HepG2 (cell line): ENCODE results near the gene SEPTIN12. TPM values are rescaled to one million over a fixed set of nuclear protein-coding genes. Genes with fewer than 3 reads are reported as not detected.
A peak's percentile ranks its signal among the peaks of the same experiment; 100 is the strongest.

Experiments used
- DR1 ChIP-seq: sonication (generic); formaldehyde crosslinking; IDR thresholded peaks from 2 replicates; pipeline ENCODE4 v1.8.0; 2021; ENCODE audit warnings: mild to moderate bottlenecking, missing genetic modification reagents, inconsistent platforms
- ERF ChIP-seq: IDR thresholded peaks from 2 replicates; pipeline ENCODE4 v1.6.1; 2018; ENCODE audit warnings: missing biosample characterization, missing genetic modification reagents
- ESRRA ChIP-seq: sonication (generic); formaldehyde crosslinking; IDR thresholded peaks from 2 replicates; pipeline ENCODE4 v1.5.1; 2020; ENCODE audit warnings: mild to moderate bottlenecking, low read depth, missing genetic modification reagents
- KMT2A ChIP-seq: sonication (generic); formaldehyde crosslinking; IDR thresholded peaks from 2 replicates; pipeline ENCODE4 v1.4.0; 2020; ENCODE audit warnings: missing genetic modification reagents
- POLR2AphosphoS5 ChIP-seq: IDR thresholded peaks from 2 replicates; pipeline ENCODE4 v1.6.1; 2012; ENCODE audit warnings: low read depth, low read length
- SNAPC5 ChIP-seq: sonication (generic); formaldehyde crosslinking; IDR thresholded peaks from 2 replicates; pipeline ENCODE4 v1.8.1; 2023; ENCODE audit warnings: mild to moderate bottlenecking, missing genetic modification reagents, borderline replicate concordance
- SP1 ChIP-seq, 2 experiments: fragments of 450-650 bp in 1 of 2; sonication (generic) in 1 of 2; formaldehyde crosslinking in 1 of 2; IDR thresholded peaks; 2 replicates each; pipeline versions ENCODE4 v1.4.0 to v1.6.1; 2016 to 2020; ENCODE audit warnings: missing genetic modification reagents in 1 of 2
- THAP9 ChIP-seq: sonication (generic); formaldehyde crosslinking; IDR thresholded peaks from 2 replicates; pipeline ENCODE4; 2020; ENCODE audit warnings: missing genetic modification reagents, mild to moderate bottlenecking, borderline replicate concordance
- TRIM22 ChIP-seq: fragments of 450-650 bp; IDR thresholded peaks from 2 replicates; pipeline ENCODE4 v1.6.1; 2017
- ZBED4 ChIP-seq: sonication (generic); formaldehyde crosslinking; IDR thresholded peaks from 2 replicates; pipeline ENCODE4 v1.4.0; 2020; ENCODE audit warnings: missing genetic modification reagents, borderline replicate concordance
- ZKSCAN8 ChIP-seq: IDR thresholded peaks from 2 replicates; pipeline ENCODE4 v1.6.1; 2016; ENCODE audit warnings: borderline replicate concordance, missing genetic modification reagents, missing compliant biosample characterization
- ZNF136 ChIP-seq: sonication (generic); formaldehyde crosslinking; IDR thresholded peaks from 2 replicates; pipeline ENCODE4 v1.8.1; 2022; ENCODE audit warnings: low read depth, mild to moderate bottlenecking, moderate library complexity, missing genetic modification reagents
- ZNF230 ChIP-seq: sonication (generic); formaldehyde crosslinking; IDR thresholded peaks from 2 replicates; pipeline ENCODE4 v1.4.0; 2020; ENCODE audit warnings: mild to moderate bottlenecking, missing genetic modification reagents
- ZNF275 ChIP-seq: sonication (generic); formaldehyde crosslinking; IDR thresholded peaks from 2 replicates; pipeline ENCODE4 v1.8.0; 2022; ENCODE audit warnings: missing genetic modification reagents, mild to moderate bottlenecking, inconsistent platforms, borderline replicate concordance
- ZNF430 ChIP-seq: sonication (generic); formaldehyde crosslinking; IDR thresholded peaks from 2 replicates; pipeline ENCODE4 v1.9.0; 2021; ENCODE audit warnings: mild to moderate bottlenecking, missing genetic modification reagents
- ZNF530 ChIP-seq: sonication (generic); formaldehyde crosslinking; IDR thresholded peaks from 2 replicates; pipeline ENCODE4 v1.5.0; 2020; ENCODE audit warnings: low read depth, mild to moderate bottlenecking, missing genetic modification reagents
- ZNF660 ChIP-seq: sonication (generic); formaldehyde crosslinking; IDR thresholded peaks from 2 replicates; pipeline ENCODE4 v1.5.1; 2020; ENCODE audit warnings: mild to moderate bottlenecking, low read depth, missing genetic modification reagents, borderline replicate concordance
- ZNF83 ChIP-seq: sonication (generic); formaldehyde crosslinking; IDR thresholded peaks from 2 replicates; pipeline ENCODE4 v1.4.0; 2020; ENCODE audit warnings: missing genetic modification reagents, mild to moderate bottlenecking, borderline replicate concordance
- polyA plus RNA-seq, 8 experiments: library from polyadenylated mRNA; depleted of rRNA in 3 of 8; stranded (reverse) in 7 of 8; unstranded in 1 of 8; fragments of >200 nt; fragmentation: Illumina TruSeq in 4 of 8; extraction: Trizol in 4 of 8; gene quantifications; 2 replicates each; pipeline versions ENCODE4 v1.2.1 to v1.2.3, GENCODE V29; 2011 to 2016; ENCODE audit warnings: low read depth in 4 of 8, missing spikeins in 1 of 8, mixed read lengths in 1 of 8; ENCODE audit not compliant: insufficient read depth in 1 of 8
- total RNA-seq, 5 experiments: library from RNA; depleted of rRNA; stranded (reverse); fragments of >200 nt; fragmentation: Illumina TruSeq; extraction: Trizol; gene quantifications; 2 replicates each; pipeline ENCODE4 v1.2.3, GENCODE V29; 2016; ENCODE audit warnings: low read depth in 1 of 5

The SEPTIN12 gene
- total and polyA plus RNA-seq, 2 of the 13 experiments (the other 11 are each of a cell fraction or from before 2014, with no cell fraction given): 0.22 TPM; not detected in 1

- TF ChIP-seq ZBED4 (CRISPR knock-in tag) (peak; percentile 60; the same call in 1 of the 2 replicates), DR1 (no peak), TRIM22 (no peak), ZNF230 (CRISPR knock-in tag) (no peak), ERF (0 out of 2 replicates have a peak, but pooled peaks have one; percentile 64), ESRRA (CRISPR knock-in tag) (no peak), ZNF660 (no peak), ZNF275 (CRISPR knock-in tag) (no peak), THAP9 (CRISPR knock-in tag) (no peak), ZNF136 (CRISPR knock-in tag) (no peak), ZKSCAN8 (CRISPR knock-in tag) (no peak), ZNF430 (CRISPR knock-in tag) (peak; percentile 48; the same call in 1 of the 2 replicates), ZNF83 (CRISPR knock-in tag) (no peak), KMT2A (CRISPR knock-in tag) (peak; percentile 45; the same call in 1 of the 2 replicates), SP1 (IDR thresholded peaks at IDR 0.05) (no peak), SP1 (CRISPR knock-in tag; IDR thresholded peaks at IDR 0.05) (peak; percentile 30; the same call in 1 of the 2 replicates), ZNF530 (CRISPR knock-in tag) (no peak), SNAPC5 (CRISPR knock-in tag) (no peak), POLR2AphosphoS5 (peak; percentile 15; the same call in 1 of the 2 replicates)
These were observed 14.6 kb upstream of the SEPTIN12 start (continued) for GRCh38 chr16:4802659-4803287.
